Common myeloid progenitor, CD34-positive (primary cell): ENCODE measurements around the gene TBC1D5.
A peak's percentile ranks its signal among the peaks of the same experiment; 100 is the strongest.
"Not testable (repeated sequence)": the region's sequence is repeated elsewhere in the genome, so short reads cannot be mapped to it uniquely, and the experiment has no call there.

Source experiments
- CTCF ChIA-PET: fragments of 350-600 bp; sonication (Branson Sonifier 250); formaldehyde crosslinking; loops from one replicate; lab custom pipeline; 2021; ENCODE audit warnings: antibody characterized with exemption; lab: Charles Lee
- POLR2A ChIA-PET: fragments of 350-600 bp; sonication (Branson Sonifier 250); formaldehyde crosslinking; loops from one replicate; lab custom pipeline; 2021; ENCODE audit warnings: antibody characterized with exemption; lab: Charles Lee
- DNase-seq, 3 donors: peaks; one replicate each; pipeline versions ENCODE4 v3.0.0 to v3.0.0-alpha.2; 2013
- H3K27ac ChIP-seq, 2 experiments: 1 replicate in 1 of 2; 2 replicates in 1 of 2; pipeline ENCODE4 v1.7.0; 2013; ENCODE audit warnings: inconsistent platforms in 2 of 2, low read length in 2 of 2, mild to moderate bottlenecking in 2 of 2, low read depth in 1 of 2, moderate library complexity in 1 of 2; ENCODE audit not compliant: severe bottlenecking in 2 of 2, insufficient read depth in 1 of 2, poor library complexity in 1 of 2
- H3K27me3 ChIP-seq, 5 experiments: replicated peaks in 2 of 5; 1 replicate in 3 of 5; 2 replicates in 2 of 5; pipeline versions ENCODE4 v1.6.1 to v1.7.0; 2013; ENCODE audit warnings: low read length in 4 of 5, mild to moderate bottlenecking in 2 of 5, moderate library complexity in 2 of 5, inconsistent platforms in 1 of 5; ENCODE audit not compliant: insufficient read depth in 5 of 5, control insufficient read depth in 4 of 5
- H3K36me3 ChIP-seq, 4 experiments: 1 replicate in 2 of 4; 2 replicates in 2 of 4; pipeline versions ENCODE4 v1.6.1 to v1.7.0; 2013; ENCODE audit warnings: low read length in 3 of 4, control low read depth in 1 of 4, mild to moderate bottlenecking in 1 of 4; ENCODE audit not compliant: control insufficient read depth in 4 of 4, insufficient read depth in 4 of 4
- H3K4me1 ChIP-seq, 4 experiments: 1 replicate in 3 of 4; 2 replicates in 1 of 4; pipeline versions ENCODE4 v1.6.1 to v1.7.1; 2013; ENCODE audit warnings: low read length in 3 of 4, mild to moderate bottlenecking in 3 of 4, control low read depth in 1 of 4, inconsistent platforms in 1 of 4, moderate library complexity in 1 of 4; ENCODE audit not compliant: control insufficient read depth in 4 of 4, insufficient read depth in 4 of 4; ENCODE audit errors: control extremely low read depth in 1 of 4
- H3K4me3 ChIP-seq, 7 experiments: 1 replicate in 4 of 7; 2 replicates in 3 of 7; pipeline versions ENCODE4 v1.5.1 to v1.7.0; 2013; ENCODE audit warnings: mild to moderate bottlenecking in 7 of 7, low read length in 6 of 7, moderate library complexity in 6 of 7, inconsistent platforms in 2 of 7, low read depth in 2 of 7, control low read depth in 1 of 7; ENCODE audit not compliant: insufficient read depth in 4 of 7, control insufficient read depth in 1 of 7; ENCODE audit errors: extremely low read depth in 1 of 7
- H3K9me3 ChIP-seq, 5 experiments: 1 replicate in 4 of 5; 2 replicates in 1 of 5; pipeline versions ENCODE4 v1.6.1 to v1.7.1; 2013; ENCODE audit warnings: low read length in 4 of 5, mild to moderate bottlenecking in 2 of 5, inconsistent platforms in 1 of 5, low read depth in 1 of 5, moderate library complexity in 1 of 5; ENCODE audit not compliant: control insufficient read depth in 4 of 5, insufficient read depth in 2 of 5; ENCODE audit errors: control extremely low read depth in 1 of 5
- WGBS: methylation state at CpG from one replicate; pipeline ENCODE4 v1.1.5; 2013; ENCODE audit not compliant: insufficient coverage; 5-methylcytosine and 5-hydroxymethylcytosine counted together

The TBC1D5 gene

DNA sequence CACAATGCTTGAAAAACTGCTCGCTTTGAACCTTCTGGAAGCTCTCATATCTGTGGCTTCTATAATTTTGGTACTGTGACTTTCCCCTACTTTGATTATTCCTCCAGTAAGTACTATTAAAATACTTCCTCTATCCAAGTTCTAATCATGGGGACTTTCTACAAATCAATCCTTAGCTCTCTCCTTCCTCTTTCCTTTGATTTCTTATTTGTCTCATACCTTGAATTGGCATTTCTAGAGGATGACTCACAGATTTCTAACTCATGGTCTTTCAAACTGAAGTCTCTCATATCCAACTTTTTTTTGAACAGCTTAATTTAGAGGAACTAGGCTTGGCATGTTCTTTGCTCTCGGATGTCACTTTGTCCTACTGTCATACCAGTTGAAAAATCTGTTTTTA is 241.8 kb downstream of the TBC1D5 start:
- Histone ChIP-seq H3K4me1 (no peaks in the 10 kb centered on the region), H3K36me3 (peaks cover 0 to 10% (median 3%) of the 10 kb centered on the region in 4 experiments), H3K27ac (no peak overlapping the region), H3K9me3 (no peaks in the 10 kb centered on the region), H3K27me3 (no peaks in the 10 kb centered on the region), H3K4me3 (no peak overlapping the region)
- peak in 2 of 3 donors; percentile 53 to 65 for DNase-seq
- POLR2A ChIA-PET = no interaction called here
- 100% methylated on average over 1 of the region's 2 CpGs for WGBS
- CTCF ChIA-PET = no interaction called here

DNA sequence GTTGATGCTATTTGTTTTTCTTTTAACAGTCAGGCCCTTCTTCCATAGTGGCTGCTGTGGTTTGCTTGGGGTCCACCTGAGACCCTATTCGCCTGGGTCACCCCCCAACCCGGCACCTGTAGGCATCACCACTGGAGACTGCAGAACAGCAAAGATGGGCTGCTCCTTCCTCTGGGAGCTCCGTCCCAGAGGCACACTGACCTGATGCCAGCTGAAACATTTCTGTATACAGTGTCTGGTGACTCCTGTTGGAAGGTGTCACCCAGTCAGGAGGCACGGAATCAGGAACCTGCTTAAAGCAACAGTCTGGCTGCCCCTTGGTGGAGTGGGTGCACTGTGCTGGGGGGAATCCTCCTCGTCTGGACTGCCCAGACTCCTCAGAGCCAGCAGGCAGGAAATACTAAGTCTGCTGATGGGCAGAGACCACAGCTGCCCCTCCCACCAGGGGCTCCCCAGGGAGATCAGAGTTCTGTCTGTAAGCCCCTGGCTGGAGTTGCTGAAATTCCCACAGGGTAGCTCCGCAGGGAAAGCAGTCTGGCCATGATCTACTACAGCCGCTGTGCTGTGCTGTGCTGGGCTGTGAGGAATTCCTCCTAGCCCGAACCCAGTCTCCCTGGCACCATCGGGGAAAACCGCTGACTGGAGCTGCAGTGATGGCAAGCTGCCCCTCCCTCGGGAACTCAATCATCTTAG is 248.2 kb downstream of the TBC1D5 start:
- H3K27me3 ChIP-seq = no peaks in the 10 kb centered on the region
- POLR2A ChIA-PET = no interaction called here
- DNase-seq = no peak
- no peaks in the 10 kb centered on the region for H3K4me1 ChIP-seq
- no peak overlapping the region for H3K4me3 ChIP-seq
- peaks cover 6 to 17% (median 8%) of the 10 kb centered on the region in 4 experiments for H3K36me3 ChIP-seq
- no peak overlapping the region for H3K27ac ChIP-seq
- 96% methylated on average over 11 of the region's 11 CpGs for WGBS
- CTCF ChIA-PET = interaction anchor here (1.0 kb wide), 1 partner anchor 21 kb away, joined by 3 read pairs; no protein-coding TSS in a partner anchor
- H3K9me3 ChIP-seq = peaks cover 0 to 29% (median 4%) of the 10 kb centered on the region in 5 experiments

DNA sequence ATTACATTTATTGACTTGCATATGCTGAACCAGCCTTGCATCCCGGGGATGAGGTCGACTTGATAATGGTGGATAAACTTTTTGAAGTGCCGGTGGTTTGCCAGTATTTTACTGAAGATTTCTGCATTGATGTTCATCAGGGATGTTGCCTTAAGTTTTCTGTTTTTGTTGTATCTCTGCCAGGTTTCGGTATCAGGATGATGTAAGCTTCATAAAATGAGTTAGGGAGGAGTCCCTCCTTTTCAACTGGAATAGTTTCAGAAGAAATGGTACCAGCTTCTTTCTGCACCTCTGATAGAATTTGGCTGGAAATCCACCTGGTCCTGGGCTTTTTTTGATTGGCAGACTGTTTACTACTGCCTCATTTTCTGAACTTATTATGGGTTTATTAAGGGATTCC is 250.8 kb downstream of the TBC1D5 start:
- no peaks in the 10 kb centered on the region for H3K4me1 ChIP-seq
- CTCF ChIA-PET = no interaction called here
- no peak overlapping the region for H3K4me3 ChIP-seq
- no peak overlapping the region for H3K27ac ChIP-seq
- no peak for DNase-seq
- H3K36me3 ChIP-seq = peaks cover 5 to 21% (median 8%) of the 10 kb centered on the region in 4 experiments
- 95% methylated on average over 4 of the region's 4 CpGs for WGBS
- POLR2A ChIA-PET = no interaction called here
- H3K27me3 ChIP-seq = no peaks in the 10 kb centered on the region
- H3K9me3 ChIP-seq = peaks cover 5 to 38% (median 9%) of the 10 kb centered on the region in 5 experiments

DNA sequence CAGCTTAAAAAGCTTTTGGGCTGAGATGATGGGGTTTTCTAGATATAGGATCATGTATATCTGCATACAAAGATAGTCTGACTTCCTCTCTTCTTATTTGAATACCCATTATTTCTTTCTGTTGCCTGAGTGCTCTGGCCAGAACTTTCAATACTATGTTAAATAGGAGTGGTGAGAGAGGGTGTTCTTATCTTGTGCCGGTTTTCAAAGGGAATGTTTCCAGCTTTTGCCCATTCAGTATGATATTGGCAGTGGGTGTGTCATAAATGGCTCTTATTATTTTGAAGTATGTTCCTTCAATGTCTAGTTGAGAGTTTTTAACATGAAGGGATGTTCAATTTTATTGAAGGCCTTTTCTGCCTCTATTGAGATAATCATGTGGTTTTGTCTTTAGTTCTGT is 251.2 kb downstream of the TBC1D5 start:
- H3K4me1 ChIP-seq, H3K4me3 ChIP-seq, CTCF ChIA-PET, POLR2A ChIA-PET, H3K27me3 ChIP-seq, H3K27ac ChIP-seq: not testable (repeated sequence)
- DNase-seq = peak in 1 of 3 donors; percentile 17
- Histone ChIP-seq H3K9me3 (peaks cover 5 to 38% (median 9%) of the 10 kb centered on the region in 5 experiments), H3K36me3 (peaks cover 6 to 24% (median 8%) of the 10 kb centered on the region in 4 experiments)
- 100% methylated on average over 1 of the region's 1 CpG for WGBS

DNA sequence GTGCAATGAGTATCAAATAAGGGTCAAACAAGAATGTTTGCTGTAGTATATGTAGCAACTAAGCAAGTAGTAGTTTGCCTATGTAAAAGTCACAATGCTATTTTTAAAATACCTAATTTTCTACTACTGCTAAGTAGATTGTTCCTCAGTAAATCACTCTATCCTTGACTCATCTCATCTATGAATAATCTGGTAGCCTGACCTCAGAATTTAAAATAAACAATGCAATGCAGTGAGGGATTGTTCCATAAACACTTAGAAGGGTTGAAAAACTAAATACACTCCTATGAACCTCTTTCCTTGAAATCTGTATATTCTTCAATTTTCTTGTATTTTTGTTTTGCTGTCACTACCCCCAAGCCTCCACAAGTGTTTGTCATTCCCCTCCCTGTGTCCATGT is 253.3 kb downstream of the TBC1D5 start:
- H3K4me3 ChIP-seq = no peak overlapping the region
- no peaks in the 10 kb centered on the region for H3K27me3 ChIP-seq
- no peak for DNase-seq
- H3K27ac ChIP-seq = no peak overlapping the region
- no peaks in the 10 kb centered on the region for H3K4me1 ChIP-seq
- CTCF ChIA-PET = no interaction called here
- POLR2A ChIA-PET = no interaction called here
- H3K9me3 ChIP-seq = peaks cover 3 to 33% (median 9%) of the 10 kb centered on the region in 5 experiments
- H3K36me3 ChIP-seq = peaks cover 5 to 16% (median 6%) of the 10 kb centered on the region in 4 experiments

DNA sequence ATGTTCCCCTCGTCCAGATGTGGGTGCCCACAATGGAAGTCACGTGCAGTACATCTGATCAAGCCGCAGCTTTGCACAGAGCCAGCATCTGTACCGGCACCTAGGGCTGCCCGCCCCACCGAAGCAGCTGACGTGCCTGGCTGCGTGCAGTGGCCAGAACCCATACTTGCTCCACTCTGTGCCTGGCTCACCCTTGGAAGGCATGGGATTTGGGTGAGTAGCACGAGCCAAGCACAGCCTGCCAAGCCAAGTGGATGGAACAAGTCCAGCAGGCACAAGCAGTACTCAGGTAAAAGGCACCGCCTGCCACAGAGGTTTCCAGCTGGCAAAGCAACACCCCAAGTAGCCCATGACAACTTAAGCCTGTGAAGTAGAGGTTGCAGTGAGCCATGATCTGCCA is 261.3 kb downstream of the TBC1D5 start:
- H3K4me1 ChIP-seq = no peaks in the 10 kb centered on the region
- 99% methylated on average over 10 of the region's 10 CpGs for WGBS
- no peak for DNase-seq
- H3K4me3 ChIP-seq = no peak overlapping the region
- no peak overlapping the region for H3K27ac ChIP-seq
- POLR2A ChIA-PET = no interaction called here
- peaks cover 4 to 17% (median 9%) of the 10 kb centered on the region in 4 experiments for H3K36me3 ChIP-seq
- peaks cover 0 to 11% (median 11%) of the 10 kb centered on the region in 5 experiments for H3K9me3 ChIP-seq
- H3K27me3 ChIP-seq = no peaks in the 10 kb centered on the region
- CTCF ChIA-PET = no interaction called here

DNA sequence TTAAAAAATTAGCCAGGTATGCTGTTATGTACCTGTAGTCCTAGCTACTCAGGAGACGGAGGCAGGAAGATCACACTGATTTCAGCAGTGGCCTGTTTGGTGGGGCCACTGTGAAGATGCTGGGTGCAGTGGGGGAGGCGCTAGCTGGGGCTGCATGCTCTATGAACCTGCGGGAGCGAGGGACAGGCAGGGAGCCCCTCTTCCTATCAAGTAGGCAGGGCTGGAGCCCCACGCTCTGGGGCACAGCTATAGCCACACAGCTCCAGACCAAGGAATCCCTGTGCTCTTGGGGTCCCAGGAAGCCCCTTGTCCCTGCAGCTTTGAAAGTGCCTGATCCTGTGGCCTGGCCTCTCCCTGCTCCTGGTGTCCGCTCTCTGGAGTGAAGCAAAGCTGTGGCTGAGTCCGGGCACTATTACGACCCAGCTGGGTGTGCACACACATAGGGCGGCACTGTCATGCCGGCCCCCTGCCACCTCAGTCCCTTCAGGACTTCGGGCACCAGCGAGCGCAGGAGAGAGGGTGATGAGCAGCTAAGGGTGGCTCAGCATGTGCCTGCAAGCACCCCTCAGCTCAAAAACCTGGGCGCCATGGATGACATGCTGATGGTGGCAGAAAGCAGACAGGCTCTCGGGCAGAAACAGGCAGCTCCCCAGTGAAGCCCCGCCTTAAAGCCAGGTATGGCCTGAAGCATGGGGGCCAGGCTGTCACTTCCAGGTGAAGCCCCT is 262.6 kb downstream of the TBC1D5 start:
- whole genome bisulfite sequencing = 98% methylated on average over 14 of the region's 16 CpGs
- Histone ChIP-seq H3K27ac (no peak overlapping the region), H3K4me1 (no peaks in the 10 kb centered on the region), H3K9me3 (peaks cover 0 to 11% (median 11%) of the 10 kb centered on the region in 5 experiments), H3K4me3 (no peak overlapping the region), H3K27me3 (no peaks in the 10 kb centered on the region), H3K36me3 (peaks cover 4 to 17% (median 9%) of the 10 kb centered on the region in 4 experiments)
- CTCF ChIA-PET = interaction anchor here (1.8 kb wide), 1 partner anchor 19 kb away, joined by 6 read pairs; no protein-coding TSS in a partner anchor
- POLR2A ChIA-PET = no interaction called here
- no peak for DNase-seq
